ENCODE measurements around the gene MCAM.

DNA sequence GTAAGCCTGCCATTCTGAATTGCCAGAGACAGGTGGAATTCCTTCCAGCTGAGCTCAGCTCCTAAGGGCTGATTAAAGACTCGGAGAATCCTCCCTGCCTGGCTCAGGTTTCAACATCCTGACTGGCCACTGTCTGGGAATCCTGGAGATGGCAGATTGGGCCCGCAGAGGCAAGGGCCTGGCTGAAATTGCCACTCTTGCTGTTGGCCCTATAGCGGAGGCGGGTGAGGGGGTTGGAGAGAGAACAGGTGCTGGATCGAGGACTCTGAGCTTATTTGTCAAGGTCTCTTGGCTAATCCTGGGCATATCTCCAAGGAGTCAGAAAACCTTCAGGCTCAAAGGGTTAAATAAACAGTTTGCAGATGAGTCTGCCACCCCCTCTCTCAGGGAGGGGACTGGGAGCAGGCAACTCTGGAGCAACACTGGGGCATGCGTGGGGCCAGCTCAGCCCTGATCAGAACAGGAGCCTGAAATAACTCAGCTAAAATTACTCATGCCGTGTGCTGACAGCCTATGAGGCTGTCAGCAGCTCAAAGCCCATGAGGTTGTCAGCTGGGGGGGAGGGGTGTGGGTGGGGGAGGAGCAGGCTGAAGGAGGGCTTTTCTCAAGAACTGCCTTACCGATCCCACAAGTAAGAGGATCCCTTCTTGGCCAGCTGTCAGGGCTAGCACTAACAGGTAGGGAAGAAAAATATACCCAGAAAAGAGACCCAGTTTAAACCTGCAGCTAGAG lies 44.3 kb upstream of the MCAM start:
- no peak for TF ChIP-seq SP1 (IDR thresholded peaks at IDR 0.05)
- TF ChIP-seq NFRKB (IDR thresholded peaks at IDR 0.05), result no peak
- no peak for TF ChIP-seq SUZ12 (IDR thresholded peaks at IDR 0.05)
- TF ChIP-seq BHLHE40 (IDR thresholded peaks at IDR 0.05; ENCODE audit: borderline replicate concordance), result no peak
- TF ChIP-seq FOXK2 (IDR thresholded peaks at IDR 0.05), result no peak
- no peak for TF ChIP-seq TARDBP (IDR thresholded peaks at IDR 0.05)
- no peak for TF ChIP-seq ELF4 (IDR thresholded peaks at IDR 0.05)
- TF ChIP-seq FOXM1 (IDR thresholded peaks at IDR 0.05; ENCODE audit: borderline replicate concordance), result no peak
- TF ChIP-seq CTBP1 (IDR thresholded peaks at IDR 0.05; ENCODE audit: borderline replicate concordance), result no peak
- no peak for TF ChIP-seq L3MBTL2 (conservative IDR thresholded peaks at IDR 0.05)
